Activated CD8-positive, alpha-beta memory T cell treated with anti-CD3 and anti-CD28 coated beads for 48 hours (primary cell): Measurements from ENCODE around the gene PLCD3.

Experiments
- DNase-seq, 3 experiments: peaks; one replicate each; pipeline ENCODE4 v3.0.0-alpha.2; 2020; ENCODE audit warnings: low read depth in 2 of 3, low spot score in 2 of 3

Gene PLCD3

GRCh38 chr17:45104497-45104896 lies 27.8 kb downstream of the PLCD3 start:
- DNase-seq: no peak

- no peak for DNase-seq
These were observed 28.3 kb downstream of the PLCD3 start for GRCh38 chr17:45104029-45104428.

- DNase-seq: no peak
These were observed 29.0 kb downstream of the PLCD3 start for GRCh38 chr17:45103269-45103795.

GRCh38 chr17:45102856-45103255 lies 29.5 kb downstream of the PLCD3 start:
- no peak for DNase-seq

- no peak for DNase-seq
These were observed 30.2 kb downstream of the PLCD3 start for GRCh38 chr17:45101883-45102811.

GRCh38 chr17:45101546-45101882 lies 30.8 kb downstream of the PLCD3 start:
- no peak for DNase-seq

- peak; percentile 36 to 60 (median 59) for DNase-seq
These were observed 33.3 kb downstream of the PLCD3 start for GRCh38 chr17:45098869-45099616.

- no peak for DNase-seq
These were observed 34.0 kb downstream of the PLCD3 start for GRCh38 chr17:45098081-45098868.

GRCh38 chr17:45096926-45097325 lies 35.4 kb downstream of the PLCD3 start:
- no peak for DNase-seq

GRCh38 chr17:45096141-45096540 lies 36.2 kb downstream of the PLCD3 start:
- no peak for DNase-seq

GRCh38 chr17:45093444-45094110 lies 38.7 kb downstream of the PLCD3 start:
- no peak for DNase-seq

- DNase-seq: no peak
These were observed 39.3 kb downstream of the PLCD3 start for GRCh38 chr17:45092911-45093430.

GRCh38 chr17:45091778-45092425 lies 40.4 kb downstream of the PLCD3 start:
- DNase-seq: no peak

GRCh38 chr17:45090711-45091110 lies 41.6 kb downstream of the PLCD3 start:
- no peak for DNase-seq

- no peak for DNase-seq
These were observed 43.6 kb downstream of the PLCD3 start for GRCh38 chr17:45088741-45089140.

GRCh38 chr17:45087978-45088377 lies 44.3 kb downstream of the PLCD3 start:
- DNase-seq: no peak

- DNase-seq: no peak
These were observed 44.8 kb downstream of the PLCD3 start for GRCh38 chr17:45087504-45087975.

- no peak for DNase-seq
These were observed 45.3 kb downstream of the PLCD3 start for GRCh38 chr17:45086865-45087503.

GRCh38 chr17:45086391-45086790 lies 45.9 kb downstream of the PLCD3 start:
- DNase-seq: no peak
